GM12878 (cell line): ENCODE results near the gene GLUL. TPM values are rescaled to one million over a fixed set of nuclear protein-coding genes. Genes with fewer than 3 reads are reported as not detected.

Source experiments
- ATAC-seq: fragments of 200-7000 bp; cut with Tn5 transposase; 3 replicates; pipeline ENCODE4 v1.9.1; 2020; ENCODE audit warnings: mild to moderate bottlenecking, moderate library complexity
- BruUV-seq: library from RNA; stranded (reverse); fragments of 400-500 nt; replicated peaks from 2 replicates; lab custom pipeline; 2021; lab: Mats Ljungman, UMichigan
- CTCF ChIA-PET: fragments of 300-600 bp; sonication (Branson Sonifier 250); formaldehyde crosslinking; extraction: SDS; loops from one replicate; lab custom pipeline; 2021; ENCODE audit warnings: inconsistent platforms; lab: Yijun Ruan, JAX
- POLR2A ChIA-PET: fragments of 350-600 bp; formaldehyde crosslinking; extraction: SDS; loops from one replicate; lab custom pipeline; 2021; ENCODE audit warnings: inconsistent platforms; lab: Charles Lee
- RAD21 ChIA-PET: fragments of 300-600 bp; sonication (Branson Sonifier 250); formaldehyde crosslinking; loops from one replicate; lab custom pipeline; 2023; ENCODE audit warnings: antibody characterized with exemption; ENCODE audit not compliant: unreplicated experiment; lab: Charles Lee
- SMC1A ChIA-PET: fragments of 300-600 bp; sonication (Branson Sonifier 250); formaldehyde crosslinking; loops from one replicate; lab custom pipeline; 2023; ENCODE audit not compliant: unreplicated experiment, uncharacterized antibody; lab: Charles Lee
- DNase-seq: peaks from one replicate; pipeline ENCODE4 v3.0.0-alpha.2; 2011; ENCODE audit warnings: low read depth, low spot score
- FAIRE-seq: peaks from 3 replicates; lab custom pipeline; 2011; peaks lifted over from hg19 to GRCh38; lab: Jason Lieb, UNC
- H2AFZ ChIP-seq: 2 replicates; pipeline ENCODE4 v1.6.0; 2011; ENCODE audit warnings: low read depth, low read length, control low read depth; ENCODE audit not compliant: control insufficient read depth
- H3K27ac ChIP-seq: 2 replicates; pipeline ENCODE4 v1.5.1; 2011; ENCODE audit warnings: control low read depth; ENCODE audit not compliant: control insufficient read depth, insufficient read depth
- H3K27me3 ChIP-seq, 2 experiments: replicated peaks in 1 of 2; 2 replicates each; pipeline versions ENCODE4 v1.6.0 to v1.6.1; 2011; ENCODE audit warnings: low read length in 1 of 2; ENCODE audit not compliant: control insufficient read depth in 2 of 2, insufficient read depth in 2 of 2
- H3K36me3 ChIP-seq, 2 experiments: 2 replicates each; pipeline ENCODE4 v1.5.1; 2011; ENCODE audit warnings: low read length in 1 of 2; ENCODE audit not compliant: control insufficient read depth in 2 of 2, insufficient read depth in 2 of 2
- H3K4me1 ChIP-seq: 2 replicates; pipeline ENCODE4 v1.6.1; 2011; ENCODE audit warnings: mild to moderate bottlenecking, low read length, moderate library complexity, mixed read lengths; ENCODE audit not compliant: control insufficient read depth, insufficient read depth
- H3K4me2 ChIP-seq: 2 replicates; pipeline ENCODE4 v1.6.0; 2011; ENCODE audit warnings: control low read depth; ENCODE audit not compliant: control insufficient read depth, insufficient read depth
- H3K4me3 ChIP-seq: fragments of 200-600 bp; sonication (generic); 2 replicates; pipeline ENCODE4 v1.5.1; 2016
- H3K79me2 ChIP-seq: 2 replicates; pipeline ENCODE4 v1.6.0; 2011; ENCODE audit warnings: low read length; ENCODE audit not compliant: control insufficient read depth, insufficient read depth
- H3K9ac ChIP-seq: 2 replicates; pipeline ENCODE4 v1.8.0; 2011; ENCODE audit warnings: low read length, control low read depth, mixed read lengths; ENCODE audit not compliant: control insufficient read depth, insufficient read depth
- H3K9me3 ChIP-seq: replicated peaks from 3 replicates; pipeline ENCODE4 v1.5.1; 2011; ENCODE audit warnings: mild to moderate bottlenecking, low read length; ENCODE audit not compliant: control insufficient read depth, insufficient read depth
- H4K20me1 ChIP-seq: 2 replicates; pipeline ENCODE4 v1.6.0; 2011; ENCODE audit not compliant: control insufficient read depth, insufficient read depth
- CBX5 ChIP-seq: sonication (generic); IDR thresholded peaks from 2 replicates; pipeline ENCODE4 v1.6.1; 2016; ENCODE audit warnings: low read depth, moderate library complexity, mild to moderate bottlenecking, inconsistent platforms
- CEBPB ChIP-seq, 2 experiments: fragments of 150-350 bp in 1 of 2; IDR thresholded peaks; 2 replicates each; pipeline ENCODE4 v1.6.1; 2012 to 2014; ENCODE audit warnings: low read depth in 2 of 2, low read length in 2 of 2, borderline replicate concordance in 1 of 2, inconsistent platforms in 1 of 2
- CREB1 ChIP-seq: IDR thresholded peaks from 2 replicates; pipeline ENCODE4 v1.6.1; 2012; ENCODE audit warnings: low read depth, mild to moderate bottlenecking, inconsistent platforms
- EZH2 ChIP-seq: IDR thresholded peaks from 2 replicates; pipeline ENCODE4 v1.6.1; 2012; ENCODE audit warnings: low read depth, mild to moderate bottlenecking, control low read depth, inconsistent platforms, low read length, borderline replicate concordance; ENCODE audit not compliant: control insufficient read depth
- GABPA ChIP-seq: IDR thresholded peaks from 2 replicates; pipeline ENCODE4 v1.6.1; 2014; ENCODE audit warnings: antibody characterized with exemption, low read depth, mild to moderate bottlenecking, inconsistent platforms
- NKRF ChIP-seq: fragments of 450-650 bp; conservative IDR thresholded peaks from 2 replicates; pipeline ENCODE4 v1.6.1; 2017; ENCODE audit warnings: mild to moderate bottlenecking, moderate library complexity
- NR2C2 ChIP-seq: IDR thresholded peaks from 2 replicates; pipeline ENCODE4 v1.6.1; 2011; ENCODE audit warnings: borderline replicate concordance, low read depth; ENCODE audit not compliant: control insufficient read depth, insufficient read length
- NR2F1 ChIP-seq: fragments of 450-650 bp; conservative IDR thresholded peaks from 2 replicates; pipeline ENCODE4 v1.6.1; 2017; ENCODE audit warnings: mild to moderate bottlenecking
- RAD51 ChIP-seq: fragments of 450-650 bp; IDR thresholded peaks from 2 replicates; pipeline ENCODE4 v1.6.1; 2016; ENCODE audit warnings: moderate library complexity, mild to moderate bottlenecking, inconsistent platforms
- RBBP5 ChIP-seq: fragments of 200-600 bp; sonication (generic); conservative IDR thresholded peaks from 2 replicates; pipeline ENCODE4 v1.6.1; 2016
- SIN3A ChIP-seq: IDR thresholded peaks from 2 replicates; pipeline ENCODE4 v1.6.1; 2012; ENCODE audit warnings: low read depth, low read length, improper control_type of control experiment
- SUPT20H ChIP-seq: IDR thresholded peaks from 2 replicates; pipeline ENCODE4 v1.6.1; 2011; ENCODE audit warnings: low read depth, mild to moderate bottlenecking, low read length, moderate library complexity, borderline replicate concordance; ENCODE audit not compliant: control insufficient read depth
- ZNF274 ChIP-seq: IDR thresholded peaks from one replicate; pipeline ENCODE4 v1.8.0; 2011; ENCODE audit not compliant: insufficient read length, insufficient read depth
- WGBS: methylation state at CpG from one replicate; pipeline ENCODE4 v1.1.6; 2016; ENCODE audit warnings: low lambda C conversion rate; ENCODE audit not compliant: insufficient replicate concordance, insufficient coverage; ENCODE audit errors: missing lambda C conversion rate; 5-methylcytosine and 5-hydroxymethylcytosine counted together
- in situ Hi-C: fragments of 300-500 bp; cut with MboI; formaldehyde crosslinking; loops from 9 replicates; pipeline ENCODE4 v1.14.3; 2018; ENCODE audit warnings: mixed read lengths
- intact Hi-C: fragments of 100-400 bp; cut with micrococcal nuclease; formaldehyde crosslinking; loops from one replicate; pipeline ENCODE4 v1.14.2; 2022; ENCODE audit not compliant: unreplicated experiment
- polyA plus RNA-seq, 11 experiments: library from polyadenylated mRNA; depleted of rRNA in 4 of 11; unstranded in 6 of 11; stranded (reverse) in 5 of 11; fragments of >200 nt; fragmentation: Nextera tagmentation in 4 of 11; fragmentation: Illumina TruSeq in 1 of 11; extraction: Ambion mirVana in 4 of 11; extraction: Trizol in 1 of 11; gene quantifications; 1 replicate in 1 of 11; 2 replicates in 10 of 11; pipeline versions ENCODE4 v1.2.1 to v1.2.3, GENCODE V29; 2011 to 2016; ENCODE audit warnings: inconsistent platforms in 2 of 11, missing spikeins in 2 of 11, low read depth in 1 of 11
- total RNA-seq, 4 experiments: library from RNA; depleted of rRNA in 3 of 4; stranded (reverse); fragments of >200 nt in 3 of 4; fragmentation: Illumina TruSeq in 1 of 4; extraction: Trizol in 1 of 4; gene quantifications; 2 replicates each; pipeline versions ENCODE4 v1.2.1 to v1.2.3, GENCODE V29; 2013 to 2021
- TF ChIP-seq, protein P1 (sequence below): fragments of 450-650 bp; IDR thresholded peaks from 2 replicates; pipeline ENCODE4 v1.6.1; 2017; ENCODE audit warnings: mild to moderate bottlenecking, moderate library complexity

The GLUL gene
- total and polyA plus RNA-seq, 10 of the 15 experiments (the other 5 are each of a cell fraction or from before 2014, with no cell fraction given): 2.3 to 392 (median 164) TPM

- TF ChIP-seq RBBP5 (no peak), NR2C2 (no peak)
These were observed 52.7 kb downstream of the GLUL start (continued) for GRCh38 chr1:182338806-182339370.

- H4K20me1 ChIP-seq: no peaks in the 10 kb centered on the region
- ChIA-PET CTCF (interaction anchor here (1.7 kb wide), 1 partner anchor 17 kb away, joined by 5 read pairs; no protein-coding TSS in a partner anchor), POLR2A (interaction anchor here (0.7 kb wide), 1 partner anchor 1767 kb away, joined by 3 read pairs; no protein-coding TSS in a partner anchor), SMC1A (interaction anchor here (0.6 to 1.6 kb wide), 4 partner anchors 11 to 59 kb away, joined by 3 to 5 read pairs (median 4); no protein-coding TSS in a partner anchor), RAD21 (no interaction called here)
- H3K27ac ChIP-seq: no peak overlapping the region
- no peak overlapping the region for H2AFZ ChIP-seq
- no peak overlapping the region for H3K9ac ChIP-seq
- FAIRE-seq: no peak
- no TSS peak for BruUV-seq
- H3K4me3 ChIP-seq: no peak overlapping the region
- no peaks in the 10 kb centered on the region for H3K79me2 ChIP-seq
- peaks cover 0 to 1% of the 10 kb centered on the region in 2 experiments for H3K27me3 ChIP-seq
- H3K36me3 ChIP-seq: no peaks in the 10 kb centered on the region
- ATAC-seq: no peak; the same call in 2 of the 3 replicates
- H3K4me2 ChIP-seq: no peak overlapping the region
- H3K9me3 ChIP-seq: no peaks in the 10 kb centered on the region
- in situ Hi-C loops: no loop called here
- intact Hi-C loops: no loop called here
- DNase-seq: no peak
- 30% methylated on average over 10 of the region's 10 CpGs for WGBS
- no peaks in the 10 kb centered on the region for H3K4me1 ChIP-seq
- TF ChIP-seq, protein P1, sequence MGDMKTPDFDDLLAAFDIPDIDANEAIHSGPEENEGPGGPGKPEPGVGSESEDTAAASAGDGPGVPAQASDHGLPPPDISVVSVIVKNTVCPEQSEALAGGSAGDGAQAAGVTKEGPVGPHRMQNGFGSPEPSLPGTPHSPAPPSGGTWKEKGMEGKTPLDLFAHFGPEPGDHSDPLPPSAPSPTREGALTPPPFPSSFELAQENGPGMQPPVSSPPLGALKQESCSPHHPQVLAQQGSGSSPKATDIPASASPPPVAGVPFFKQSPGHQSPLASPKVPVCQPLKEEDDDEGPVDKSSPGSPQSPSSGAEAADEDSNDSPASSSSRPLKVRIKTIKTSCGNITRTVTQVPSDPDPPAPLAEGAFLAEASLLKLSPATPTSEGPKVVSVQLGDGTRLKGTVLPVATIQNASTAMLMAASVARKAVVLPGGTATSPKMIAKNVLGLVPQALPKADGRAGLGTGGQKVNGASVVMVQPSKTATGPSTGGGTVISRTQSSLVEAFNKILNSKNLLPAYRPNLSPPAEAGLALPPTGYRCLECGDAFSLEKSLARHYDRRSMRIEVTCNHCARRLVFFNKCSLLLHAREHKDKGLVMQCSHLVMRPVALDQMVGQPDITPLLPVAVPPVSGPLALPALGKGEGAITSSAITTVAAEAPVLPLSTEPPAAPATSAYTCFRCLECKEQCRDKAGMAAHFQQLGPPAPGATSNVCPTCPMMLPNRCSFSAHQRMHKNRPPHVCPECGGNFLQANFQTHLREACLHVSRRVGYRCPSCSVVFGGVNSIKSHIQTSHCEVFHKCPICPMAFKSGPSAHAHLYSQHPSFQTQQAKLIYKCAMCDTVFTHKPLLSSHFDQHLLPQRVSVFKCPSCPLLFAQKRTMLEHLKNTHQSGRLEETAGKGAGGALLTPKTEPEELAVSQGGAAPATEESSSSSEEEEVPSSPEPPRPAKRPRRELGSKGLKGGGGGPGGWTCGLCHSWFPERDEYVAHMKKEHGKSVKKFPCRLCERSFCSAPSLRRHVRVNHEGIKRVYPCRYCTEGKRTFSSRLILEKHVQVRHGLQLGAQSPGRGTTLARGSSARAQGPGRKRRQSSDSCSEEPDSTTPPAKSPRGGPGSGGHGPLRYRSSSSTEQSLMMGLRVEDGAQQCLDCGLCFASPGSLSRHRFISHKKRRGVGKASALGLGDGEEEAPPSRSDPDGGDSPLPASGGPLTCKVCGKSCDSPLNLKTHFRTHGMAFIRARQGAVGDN: no peak
- no peak for TF ChIP-seq CBX5
- no peak for TF ChIP-seq ZNF274
- no peak for TF ChIP-seq EZH2
- TF ChIP-seq RAD51: no peak
- no peak for TF ChIP-seq SUPT20H
- no peak for TF ChIP-seq NR2F1
- no peak for TF ChIP-seq NKRF
- no peak for TF ChIP-seq GABPA
- no peak for TF ChIP-seq CEBPB (IDR thresholded peaks at IDR 0.05; ENCODE audit: borderline replicate concordance in 1 of 2, low read depth in 2 of 2, low read length in 2 of 2)
- no peak for TF ChIP-seq CREB1
- no peak for TF ChIP-seq SIN3A
These were observed 53.6 kb downstream of the GLUL start for GRCh38 chr1:182337736-182338571.
